GM10266 (cell line): Measurements from ENCODE around the gene DENND6A.

ENCODE experiments used
- DNase-seq: peaks from one replicate; pipeline ENCODE4 v3.0.0; 2012; ENCODE audit errors: extremely low spot score
- CTCF ChIP-seq: IDR thresholded peaks from 2 replicates; pipeline ENCODE4 v1.5.1; 2012; ENCODE audit warnings: mild to moderate bottlenecking, low read depth; ENCODE audit not compliant: control insufficient read depth, insufficient read depth; ENCODE audit errors: missing control alignments

The DENND6A gene

GRCh38 chr3:57659806-57660439 is 33.0 kb downstream of the DENND6A start:
- no peak for DNase-seq
- no peak for TF ChIP-seq CTCF

GRCh38 chr3:57659004-57659673 is 33.7 kb downstream of the DENND6A start:
- no peak for DNase-seq
- no peak for TF ChIP-seq CTCF

GRCh38 chr3:57658536-57658935 is 34.3 kb downstream of the DENND6A start:
- no peak for DNase-seq
- no peak for TF ChIP-seq CTCF

- no peak for TF ChIP-seq CTCF
- DNase-seq: no peak
These were observed 37.1 kb downstream of the DENND6A start for GRCh38 chr3:57655727-57656126.

- DNase-seq: no peak
- TF ChIP-seq CTCF: no peak
These were observed 38.6 kb downstream of the DENND6A start for GRCh38 chr3:57654267-57654666.

- no peak for DNase-seq
- no peak for TF ChIP-seq CTCF
These were observed 40.7 kb downstream of the DENND6A start for GRCh38 chr3:57652203-57652602.

- TF ChIP-seq CTCF: no peak
- DNase-seq: no peak
These were observed 45.5 kb downstream of the DENND6A start for GRCh38 chr3:57647292-57647940.
